GM12878 (cell line): ENCODE data around the gene RSAD2. TPM values are rescaled to one million over a fixed set of nuclear protein-coding genes. Genes with fewer than 3 reads are reported as not detected.

ENCODE experiments used
- ATAC-seq: fragments of 200-7000 bp; cut with Tn5 transposase; 3 replicates; pipeline ENCODE4 v1.9.1; 2020; ENCODE audit warnings: mild to moderate bottlenecking, moderate library complexity
- BruUV-seq: library from RNA; stranded (reverse); fragments of 400-500 nt; replicated peaks from 2 replicates; lab custom pipeline; 2021; lab: Mats Ljungman, UMichigan
- CTCF ChIA-PET: fragments of 300-600 bp; sonication (Branson Sonifier 250); formaldehyde crosslinking; extraction: SDS; loops from one replicate; lab custom pipeline; 2021; ENCODE audit warnings: inconsistent platforms; lab: Yijun Ruan, JAX
- POLR2A ChIA-PET: fragments of 350-600 bp; formaldehyde crosslinking; extraction: SDS; loops from one replicate; lab custom pipeline; 2021; ENCODE audit warnings: inconsistent platforms; lab: Charles Lee
- RAD21 ChIA-PET: fragments of 300-600 bp; sonication (Branson Sonifier 250); formaldehyde crosslinking; loops from one replicate; lab custom pipeline; 2023; ENCODE audit warnings: antibody characterized with exemption; ENCODE audit not compliant: unreplicated experiment; lab: Charles Lee
- SMC1A ChIA-PET: fragments of 300-600 bp; sonication (Branson Sonifier 250); formaldehyde crosslinking; loops from one replicate; lab custom pipeline; 2023; ENCODE audit not compliant: unreplicated experiment, uncharacterized antibody; lab: Charles Lee
- DNase-seq: peaks from one replicate; pipeline ENCODE4 v3.0.0-alpha.2; 2011; ENCODE audit warnings: low read depth, low spot score
- FAIRE-seq: peaks from 3 replicates; lab custom pipeline; 2011; peaks lifted over from hg19 to GRCh38; lab: Jason Lieb, UNC
- H2AFZ ChIP-seq: 2 replicates; pipeline ENCODE4 v1.6.0; 2011; ENCODE audit warnings: low read depth, low read length, control low read depth; ENCODE audit not compliant: control insufficient read depth
- H3K27ac ChIP-seq: 2 replicates; pipeline ENCODE4 v1.5.1; 2011; ENCODE audit warnings: control low read depth; ENCODE audit not compliant: control insufficient read depth, insufficient read depth
- H3K27me3 ChIP-seq, 2 experiments: replicated peaks in 1 of 2; 2 replicates each; pipeline versions ENCODE4 v1.6.0 to v1.6.1; 2011; ENCODE audit warnings: low read length in 1 of 2; ENCODE audit not compliant: control insufficient read depth in 2 of 2, insufficient read depth in 2 of 2
- H3K36me3 ChIP-seq, 2 experiments: 2 replicates each; pipeline ENCODE4 v1.5.1; 2011; ENCODE audit warnings: low read length in 1 of 2; ENCODE audit not compliant: control insufficient read depth in 2 of 2, insufficient read depth in 2 of 2
- H3K4me1 ChIP-seq: 2 replicates; pipeline ENCODE4 v1.6.1; 2011; ENCODE audit warnings: mild to moderate bottlenecking, low read length, moderate library complexity, mixed read lengths; ENCODE audit not compliant: control insufficient read depth, insufficient read depth
- H3K4me2 ChIP-seq: 2 replicates; pipeline ENCODE4 v1.6.0; 2011; ENCODE audit warnings: control low read depth; ENCODE audit not compliant: control insufficient read depth, insufficient read depth
- H3K4me3 ChIP-seq: fragments of 200-600 bp; sonication (generic); 2 replicates; pipeline ENCODE4 v1.5.1; 2016
- H3K79me2 ChIP-seq: 2 replicates; pipeline ENCODE4 v1.6.0; 2011; ENCODE audit warnings: low read length; ENCODE audit not compliant: control insufficient read depth, insufficient read depth
- H3K9ac ChIP-seq: 2 replicates; pipeline ENCODE4 v1.8.0; 2011; ENCODE audit warnings: low read length, control low read depth, mixed read lengths; ENCODE audit not compliant: control insufficient read depth, insufficient read depth
- H3K9me3 ChIP-seq: replicated peaks from 3 replicates; pipeline ENCODE4 v1.5.1; 2011; ENCODE audit warnings: mild to moderate bottlenecking, low read length; ENCODE audit not compliant: control insufficient read depth, insufficient read depth
- H4K20me1 ChIP-seq: 2 replicates; pipeline ENCODE4 v1.6.0; 2011; ENCODE audit not compliant: control insufficient read depth, insufficient read depth
- CBX3 ChIP-seq: fragments of 200-600 bp; sonication (generic); IDR thresholded peaks from 2 replicates; pipeline ENCODE4 v1.6.1; 2016; ENCODE audit warnings: low read depth, borderline replicate concordance
- NR2C2 ChIP-seq: IDR thresholded peaks from 2 replicates; pipeline ENCODE4 v1.6.1; 2011; ENCODE audit warnings: borderline replicate concordance, low read depth; ENCODE audit not compliant: control insufficient read depth, insufficient read length
- SIN3A ChIP-seq: IDR thresholded peaks from 2 replicates; pipeline ENCODE4 v1.6.1; 2012; ENCODE audit warnings: low read depth, low read length, improper control_type of control experiment
- SMAD5 ChIP-seq: IDR thresholded peaks from 2 replicates; pipeline ENCODE4 v1.6.1; 2016; ENCODE audit warnings: antibody characterized with exemption, low read depth
- WGBS: methylation state at CpG from one replicate; pipeline ENCODE4 v1.1.6; 2016; ENCODE audit warnings: low lambda C conversion rate; ENCODE audit not compliant: insufficient replicate concordance, insufficient coverage; ENCODE audit errors: missing lambda C conversion rate; 5-methylcytosine and 5-hydroxymethylcytosine counted together
- in situ Hi-C: fragments of 300-500 bp; cut with MboI; formaldehyde crosslinking; loops from 9 replicates; pipeline ENCODE4 v1.14.3; 2018; ENCODE audit warnings: mixed read lengths
- intact Hi-C: fragments of 100-400 bp; cut with micrococcal nuclease; formaldehyde crosslinking; loops from one replicate; pipeline ENCODE4 v1.14.2; 2022; ENCODE audit not compliant: unreplicated experiment
- polyA plus RNA-seq, 11 experiments: library from polyadenylated mRNA; depleted of rRNA in 4 of 11; unstranded in 6 of 11; stranded (reverse) in 5 of 11; fragments of >200 nt; fragmentation: Nextera tagmentation in 4 of 11; fragmentation: Illumina TruSeq in 1 of 11; extraction: Ambion mirVana in 4 of 11; extraction: Trizol in 1 of 11; gene quantifications; 1 replicate in 1 of 11; 2 replicates in 10 of 11; pipeline versions ENCODE4 v1.2.1 to v1.2.3, GENCODE V29; 2011 to 2016; ENCODE audit warnings: inconsistent platforms in 2 of 11, missing spikeins in 2 of 11, low read depth in 1 of 11
- total RNA-seq, 4 experiments: library from RNA; depleted of rRNA in 3 of 4; stranded (reverse); fragments of >200 nt in 3 of 4; fragmentation: Illumina TruSeq in 1 of 4; extraction: Trizol in 1 of 4; gene quantifications; 2 replicates each; pipeline versions ENCODE4 v1.2.1 to v1.2.3, GENCODE V29; 2013 to 2021
- TF ChIP-seq, protein P1 (sequence below): fragments of 450-650 bp; IDR thresholded peaks from 2 replicates; pipeline ENCODE4 v1.6.1; 2016; ENCODE audit warnings: mild to moderate bottlenecking, moderate library complexity, borderline replicate concordance
- TF ChIP-seq, protein P2 (sequence below): fragments of 450-650 bp; IDR thresholded peaks from 2 replicates; pipeline ENCODE4 v1.6.1; 2016; ENCODE audit warnings: mild to moderate bottlenecking

Gene RSAD2
- total and polyA plus RNA-seq, 10 of the 15 experiments (the other 5 are each of a cell fraction or from before 2014, with no cell fraction given): 0.24 to 0.90 (median 0.69) TPM

DNA sequence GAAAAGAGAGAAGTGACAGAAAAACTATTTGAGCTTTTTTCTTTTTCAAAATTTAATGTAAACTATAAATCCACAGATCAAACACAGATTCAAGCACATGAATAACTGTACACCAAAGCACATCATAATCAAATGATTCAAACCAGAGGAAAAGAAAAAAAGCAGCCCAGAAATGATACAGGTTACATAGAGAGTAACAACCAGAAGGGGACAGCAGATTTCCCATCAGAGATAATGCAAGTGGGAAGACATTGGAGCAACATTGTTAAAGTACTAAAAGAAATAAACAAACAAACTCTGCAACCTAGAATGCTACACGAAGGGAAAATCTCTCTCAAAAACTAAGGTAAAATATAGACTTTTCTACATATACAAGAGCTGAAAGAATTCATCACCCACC, 46.3 kb upstream of the RSAD2 start (continued):
- TF ChIP-seq, protein P1, sequence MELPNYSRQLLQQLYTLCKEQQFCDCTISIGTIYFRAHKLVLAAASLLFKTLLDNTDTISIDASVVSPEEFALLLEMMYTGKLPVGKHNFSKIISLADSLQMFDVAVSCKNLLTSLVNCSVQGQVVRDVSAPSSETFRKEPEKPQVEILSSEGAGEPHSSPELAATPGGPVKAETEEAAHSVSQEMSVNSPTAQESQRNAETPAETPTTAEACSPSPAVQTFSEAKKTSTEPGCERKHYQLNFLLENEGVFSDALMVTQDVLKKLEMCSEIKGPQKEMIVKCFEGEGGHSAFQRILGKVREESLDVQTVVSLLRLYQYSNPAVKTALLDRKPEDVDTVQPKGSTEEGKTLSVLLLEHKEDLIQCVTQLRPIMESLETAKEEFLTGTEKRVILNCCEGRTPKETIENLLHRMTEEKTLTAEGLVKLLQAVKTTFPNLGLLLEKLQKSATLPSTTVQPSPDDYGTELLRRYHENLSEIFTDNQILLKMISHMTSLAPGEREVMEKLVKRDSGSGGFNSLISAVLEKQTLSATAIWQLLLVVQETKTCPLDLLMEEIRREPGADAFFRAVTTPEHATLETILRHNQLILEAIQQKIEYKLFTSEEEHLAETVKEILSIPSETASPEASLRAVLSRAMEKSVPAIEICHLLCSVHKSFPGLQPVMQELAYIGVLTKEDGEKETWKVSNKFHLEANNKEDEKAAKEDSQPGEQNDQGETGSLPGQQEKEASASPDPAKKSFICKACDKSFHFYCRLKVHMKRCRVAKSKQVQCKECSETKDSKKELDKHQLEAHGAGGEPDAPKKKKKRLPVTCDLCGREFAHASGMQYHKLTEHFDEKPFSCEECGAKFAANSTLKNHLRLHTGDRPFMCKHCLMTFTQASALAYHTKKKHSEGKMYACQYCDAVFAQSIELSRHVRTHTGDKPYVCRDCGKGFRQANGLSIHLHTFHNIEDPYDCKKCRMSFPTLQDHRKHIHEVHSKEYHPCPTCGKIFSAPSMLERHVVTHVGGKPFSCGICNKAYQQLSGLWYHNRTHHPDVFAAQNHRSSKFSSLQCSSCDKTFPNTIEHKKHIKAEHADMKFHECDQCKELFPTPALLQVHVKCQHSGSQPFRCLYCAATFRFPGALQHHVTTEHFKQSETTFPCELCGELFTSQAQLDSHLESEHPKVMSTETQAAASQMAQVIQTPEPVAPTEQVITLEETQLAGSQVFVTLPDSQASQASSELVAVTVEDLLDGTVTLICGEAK: no peak
- TF ChIP-seq CBX3 (no peak), NR2C2 (no peak), SIN3A (no peak)
- TF ChIP-seq, protein P2, sequence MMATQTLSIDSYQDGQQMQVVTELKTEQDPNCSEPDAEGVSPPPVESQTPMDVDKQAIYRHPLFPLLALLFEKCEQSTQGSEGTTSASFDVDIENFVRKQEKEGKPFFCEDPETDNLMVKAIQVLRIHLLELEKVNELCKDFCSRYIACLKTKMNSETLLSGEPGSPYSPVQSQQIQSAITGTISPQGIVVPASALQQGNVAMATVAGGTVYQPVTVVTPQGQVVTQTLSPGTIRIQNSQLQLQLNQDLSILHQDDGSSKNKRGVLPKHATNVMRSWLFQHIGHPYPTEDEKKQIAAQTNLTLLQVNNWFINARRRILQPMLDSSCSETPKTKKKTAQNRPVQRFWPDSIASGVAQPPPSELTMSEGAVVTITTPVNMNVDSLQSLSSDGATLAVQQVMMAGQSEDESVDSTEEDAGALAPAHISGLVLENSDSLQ: no peak

DNA sequence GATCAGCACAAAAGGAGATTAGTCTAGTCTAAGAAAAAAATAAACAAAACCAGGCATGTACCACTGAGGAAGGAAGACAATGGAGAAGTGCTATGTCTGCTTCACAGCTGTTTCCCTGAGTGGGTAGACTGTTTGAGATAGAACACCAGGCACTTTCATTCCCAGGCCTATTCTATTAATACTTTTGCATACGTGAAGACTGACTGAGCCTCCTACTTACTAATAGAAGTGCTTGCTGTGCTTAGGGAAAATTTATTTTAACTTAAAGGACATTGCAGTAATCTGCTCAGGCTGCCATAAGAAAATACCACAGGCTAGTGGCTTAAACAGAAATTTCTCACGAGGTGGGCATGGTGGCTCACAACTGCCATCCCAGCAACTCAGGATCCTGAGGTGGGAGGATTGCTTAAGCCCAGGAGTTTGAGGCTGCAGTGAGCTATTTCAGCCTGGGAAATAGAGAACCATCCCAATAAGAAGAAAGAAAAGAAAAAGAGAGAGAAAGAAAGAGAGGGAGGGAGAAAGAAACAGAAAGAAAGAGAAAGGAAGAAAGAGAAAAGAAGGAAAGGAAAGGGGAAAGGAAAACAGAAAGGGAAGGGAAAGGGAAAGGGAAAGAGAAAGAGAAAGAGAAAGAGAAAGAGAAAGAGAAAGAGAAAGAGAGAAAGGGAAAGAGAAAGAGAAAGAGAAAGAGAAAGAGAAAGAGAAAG, 44.8 kb upstream of the RSAD2 start:
- ChIA-PET CTCF (no interaction called here), SMC1A (interaction anchor here (0.7 kb wide), 1 partner anchor 489 kb away, joined by 4 read pairs; no protein-coding TSS in a partner anchor), RAD21 (no interaction called here), POLR2A (no interaction called here)
- no peak overlapping the region for H3K27ac ChIP-seq
- DNase-seq: no peak
- no peak for FAIRE-seq
- no peaks in the 10 kb centered on the region for H4K20me1 ChIP-seq
- no peak overlapping the region for H3K4me2 ChIP-seq
- no peak overlapping the region for H2AFZ ChIP-seq
- no peaks in the 10 kb centered on the region for H3K36me3 ChIP-seq
- peaks cover 2% of the 10 kb centered on the region for H3K9me3 ChIP-seq
- no peak for ATAC-seq
- in situ Hi-C loops: no loop called here
- WGBS: 0% methylated on average over 2 of the region's 2 CpGs
- no TSS peak for BruUV-seq
- intact Hi-C loops: no loop called here
- no peaks in the 10 kb centered on the region for H3K79me2 ChIP-seq
- TF ChIP-seq SMAD5: no peak
- H3K4me1 ChIP-seq: no peaks in the 10 kb centered on the region
- H3K9ac ChIP-seq: no peak overlapping the region
- no peak overlapping the region for H3K4me3 ChIP-seq
- no peaks in the 10 kb centered on the region for H3K27me3 ChIP-seq
